GM18519 (cell line): ENCODE data around the gene CIB1.
"Not testable (repeated sequence)": the region's sequence is repeated elsewhere in the genome, so short reads cannot be mapped to it uniquely, and the experiment has no call there.

ENCODE experiments used
- ATAC-seq: cut with Tn5 transposase; IDR thresholded peaks from one replicate; pipeline ENCODE4 v1.9.1; 2021; ENCODE audit warnings: mild to moderate bottlenecking, moderate library complexity; ENCODE audit not compliant: unreplicated experiment, low FRiP score

The CIB1 gene

GRCh38 chr15:90201130-90201943, 32.4 kb downstream of the CIB1 start, which contains the start of gene SEMA4B:
Gene SEMA4B (plus strand): TSS chr15:90201330. CDS start chr15:90201579, 249 bp downstream.
- peak; percentile 69 for ATAC-seq

DNA sequence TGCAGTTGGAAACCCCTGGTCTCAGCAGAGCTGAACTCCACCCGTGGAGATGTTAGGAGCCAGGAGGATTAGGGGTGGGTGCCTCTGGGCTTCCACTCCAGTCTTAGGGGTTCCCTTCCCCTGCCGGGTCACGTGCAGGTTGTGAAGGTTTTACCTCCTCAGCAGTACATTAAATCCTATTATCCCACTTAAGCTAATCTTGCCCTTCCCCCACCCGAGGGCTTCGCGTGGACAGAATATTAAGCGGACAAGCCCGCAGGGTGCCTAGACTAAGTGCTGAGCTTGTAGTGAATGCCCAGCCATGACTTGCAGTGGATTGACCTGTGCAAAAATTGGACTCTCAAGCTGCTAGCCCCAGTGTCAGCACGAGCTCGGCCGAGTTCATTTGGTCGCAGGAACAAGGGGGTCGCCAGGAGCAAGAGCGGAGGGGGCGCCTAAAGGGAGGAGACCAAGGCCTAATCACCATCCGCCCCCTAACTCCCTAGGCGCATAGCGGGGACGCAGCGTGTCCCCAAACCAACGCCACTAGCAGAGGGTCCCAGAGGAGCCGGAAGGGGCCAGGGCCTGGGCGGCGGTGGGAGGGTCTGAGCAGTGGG, 33.1 kb downstream of the CIB1 start:
- ATAC-seq = peak; percentile 14

GRCh38 chr15:90194655-90195054, 39.1 kb downstream of the CIB1 start:
- ATAC-seq = no peak

GRCh38 chr15:90192961-90193786, 40.6 kb downstream of the CIB1 start:
- ATAC-seq = no peak

DNA sequence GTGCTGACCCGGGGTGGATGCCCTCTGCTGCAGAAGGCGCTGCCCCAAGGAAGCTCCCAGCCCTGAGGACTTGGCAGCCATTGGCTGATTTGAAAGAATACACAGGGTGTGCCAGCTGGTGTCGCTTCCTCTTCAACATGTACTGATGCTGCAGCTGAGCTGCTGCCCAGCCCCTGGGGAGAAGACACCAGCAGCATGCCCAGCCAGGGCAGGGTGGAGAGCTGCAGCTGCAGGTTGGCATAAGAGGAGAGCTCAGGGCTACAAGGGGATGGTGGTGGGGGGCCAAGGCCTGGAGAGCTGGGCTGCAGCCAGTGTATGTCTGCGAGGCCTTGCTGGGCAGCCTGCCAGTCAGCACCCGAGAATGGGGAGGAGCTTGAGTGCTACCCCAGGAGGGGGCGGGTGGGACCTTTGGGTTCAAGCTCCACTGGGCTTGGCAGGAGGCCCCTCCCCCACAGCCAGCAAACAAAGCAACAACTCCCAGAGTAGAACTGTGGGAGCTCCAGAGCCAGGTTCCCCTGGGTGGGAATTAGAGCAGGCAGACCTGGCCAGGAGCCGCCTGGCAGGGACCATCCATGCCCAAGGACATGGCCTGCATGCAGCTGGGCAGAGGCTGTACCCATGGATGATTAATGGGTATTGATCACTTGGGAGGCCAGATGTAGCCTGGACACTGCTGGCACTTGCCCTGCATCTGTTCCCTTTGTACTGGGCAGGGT, 41.8 kb downstream of the CIB1 start:
- peak; percentile 41 for ATAC-seq

- no peak for ATAC-seq
These were observed 42.4 kb downstream of the CIB1 start for GRCh38 chr15:90191344-90191687.

DNA sequence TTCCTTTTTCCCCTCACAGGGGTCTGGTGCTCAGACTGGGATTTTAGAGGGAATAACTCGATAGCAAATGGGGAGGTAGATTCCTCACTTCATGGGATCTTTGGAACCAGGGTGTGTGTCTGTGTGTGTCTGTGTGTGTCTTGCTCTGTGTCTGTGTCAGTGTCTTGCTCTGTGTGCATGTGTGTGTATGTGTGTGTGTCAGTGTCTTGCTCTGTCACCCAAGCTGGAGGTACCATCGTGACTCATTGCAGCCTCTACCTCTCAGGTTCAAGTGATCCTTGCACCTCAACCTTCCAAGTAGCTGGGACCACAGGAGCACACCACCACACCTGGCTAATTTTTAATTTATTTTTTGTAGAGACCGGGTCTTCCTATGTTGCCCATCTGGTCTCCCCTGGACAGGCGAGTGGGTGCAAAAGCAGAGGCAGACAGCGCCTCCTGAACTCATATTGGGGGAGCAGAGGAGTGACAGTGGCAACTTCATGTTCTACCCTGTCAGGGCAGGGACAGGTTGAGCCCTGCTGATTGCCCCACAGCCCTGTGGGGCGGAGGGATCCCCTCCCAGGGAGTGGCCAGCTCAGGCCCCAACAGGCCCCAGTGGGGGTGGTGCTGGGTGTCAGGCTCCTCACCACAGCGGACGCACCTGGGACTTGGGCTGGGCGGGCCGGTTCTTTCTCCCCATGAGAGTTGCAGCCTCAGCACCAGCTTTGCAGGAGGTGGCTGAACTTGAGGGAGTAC, 43.0 kb downstream of the CIB1 start:
- ATAC-seq = no peak

DNA sequence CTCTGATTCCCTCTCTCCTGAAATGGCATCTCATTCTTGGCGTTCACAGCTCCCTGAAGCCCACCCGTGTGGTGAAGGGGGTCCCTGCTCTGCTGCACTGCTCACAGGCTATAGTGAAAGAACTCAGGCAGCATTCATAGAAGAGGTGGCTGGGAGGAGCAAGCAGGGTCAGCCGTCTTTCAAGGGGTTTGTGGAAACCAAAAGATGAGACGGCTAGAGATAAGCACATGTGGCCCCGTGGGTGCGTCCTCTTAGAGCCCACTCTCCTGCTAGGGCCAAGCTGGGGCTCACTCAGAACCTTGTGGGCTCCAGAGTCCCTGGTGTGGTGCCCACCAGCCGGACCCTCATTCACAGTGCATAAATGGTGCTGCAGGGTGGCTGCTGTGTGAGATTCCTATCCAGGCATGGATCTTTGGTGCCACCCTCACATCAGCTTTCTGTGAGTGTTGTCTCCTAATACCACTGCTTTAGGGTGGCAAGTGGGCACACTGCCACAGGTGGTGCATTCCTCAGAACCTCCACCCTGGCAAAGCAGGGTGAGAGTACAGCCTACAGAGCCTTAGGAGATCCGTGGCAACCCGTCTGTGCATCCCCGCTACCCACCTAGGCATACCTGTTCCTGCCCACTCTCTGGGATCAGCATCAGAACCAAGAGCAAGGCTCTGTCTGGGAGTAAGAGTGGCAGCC, 43.8 kb downstream of the CIB1 start:
- no peak for ATAC-seq

GRCh38 chr15:90188914-90189748, 44.6 kb downstream of the CIB1 start:
- ATAC-seq = no peak

DNA sequence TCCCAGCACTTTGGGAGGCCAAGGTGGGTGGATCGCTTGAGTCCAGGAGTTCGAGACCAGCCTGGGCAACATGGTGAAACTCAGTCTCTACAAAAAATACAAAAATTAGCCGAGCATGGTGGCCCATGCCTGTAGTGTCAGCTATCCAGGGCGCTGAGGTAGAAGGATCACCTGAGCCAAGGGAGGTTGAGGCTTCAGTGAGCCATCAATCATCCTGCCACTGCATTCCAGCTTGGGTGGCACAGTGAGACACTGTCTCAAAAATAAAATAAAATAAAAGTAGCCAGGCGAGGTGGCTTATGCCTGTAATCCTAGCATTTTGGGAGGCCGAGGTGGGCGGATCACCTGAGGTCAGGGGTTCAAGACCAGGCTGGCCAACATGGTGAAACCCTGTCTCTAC, 45.7 kb downstream of the CIB1 start:
- ATAC-seq = not testable (repeated sequence)

GRCh38 chr15:90187257-90187868, 46.4 kb downstream of the CIB1 start:
- ATAC-seq = no peak

DNA sequence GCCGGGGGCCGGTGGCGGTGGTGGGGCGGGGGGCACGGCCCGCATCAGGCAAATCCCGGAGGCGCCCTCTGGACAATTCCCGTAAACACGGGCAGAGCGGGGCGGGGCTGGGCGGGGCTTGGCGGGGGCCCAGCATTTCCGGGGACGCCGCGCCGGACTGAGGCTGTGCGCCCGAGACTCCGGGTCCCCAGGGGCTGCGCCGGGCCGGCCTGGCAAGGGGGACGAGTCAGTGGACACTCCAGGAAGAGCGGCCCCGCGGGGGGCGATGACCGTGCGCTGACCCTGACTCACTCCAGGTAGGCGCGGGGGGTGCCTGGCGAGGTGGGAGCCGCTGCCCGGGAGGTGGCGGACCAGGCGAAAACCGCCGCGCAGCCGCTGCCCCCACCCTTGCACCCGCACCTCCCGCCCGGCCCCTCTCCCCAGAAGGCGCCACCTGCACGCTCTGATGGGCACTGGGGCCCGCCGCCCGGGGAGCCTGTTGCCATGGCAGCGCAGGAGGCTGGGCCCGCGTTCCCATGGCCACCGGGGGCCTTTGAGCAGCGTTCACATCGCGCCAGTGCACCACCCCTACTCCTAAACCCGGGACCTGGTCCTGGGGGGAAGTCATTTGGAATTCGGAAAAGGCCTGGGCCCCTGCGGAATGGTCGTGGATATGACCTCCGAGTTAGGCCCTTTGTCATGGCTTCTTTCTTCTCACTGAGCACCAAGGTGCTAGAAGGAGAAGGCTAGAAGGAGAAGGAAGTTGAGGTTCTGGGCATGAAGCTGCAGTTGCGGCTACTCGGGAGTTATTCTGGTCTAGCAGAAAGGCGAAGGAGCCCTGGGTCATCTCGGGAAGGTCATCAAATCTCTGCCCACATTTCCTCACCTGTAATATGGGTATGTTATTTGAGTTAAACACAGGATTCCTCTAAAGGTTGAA, 48.7 kb downstream of the CIB1 start:
- peak; percentile 37 for ATAC-seq

GRCh38 chr15:90184119-90184785, 49.5 kb downstream of the CIB1 start:
- peak; percentile 56 for ATAC-seq

GRCh38 chr15:90181776-90182175, 52.0 kb downstream of the CIB1 start:
- ATAC-seq = no peak
